GM11168 (cell line): Measurements from ENCODE around the gene PIK3AP1.
"Not testable (repeated sequence)": the region's sequence is repeated elsewhere in the genome, so short reads cannot be mapped to it uniquely, and the experiment has no call there.

Experiments
- in situ Hi-C: fragments of 300-500 bp; cut with MboI; formaldehyde crosslinking; loops from one replicate; pipeline ENCODE4 v1.12.0; 2022; ENCODE audit warnings: low sequenced_read_pairs; ENCODE audit not compliant: unreplicated experiment

The PIK3AP1 gene

GRCh38 chr10:96699613-96700012 lies 20.7 kb downstream of the PIK3AP1 start:
- in situ Hi-C loops = loop anchor here (5.0 to 10.0 kb wide), 2 partner anchors 45 to 107 kb away; no protein-coding TSS in a partner anchor

- in situ Hi-C loops = loop anchor here (5.0 kb wide), 1 partner anchor 106 kb away; no protein-coding TSS in a partner anchor
Observed at GRCh38 chr10:96698305-96698704, 22.0 kb downstream of the PIK3AP1 start.

GRCh38 chr10:96697438-96697837 lies 22.9 kb downstream of the PIK3AP1 start:
- in situ Hi-C loops = loop anchor here (5.0 kb wide), 1 partner anchor 105 kb away; no protein-coding TSS in a partner anchor

- in situ Hi-C loops = loop anchor here (5.0 kb wide), 1 partner anchor 105 kb away; no protein-coding TSS in a partner anchor
Observed at GRCh38 chr10:96696845-96697425, 23.4 kb downstream of the PIK3AP1 start.

GRCh38 chr10:96695975-96696634 lies 24.2 kb downstream of the PIK3AP1 start:
- in situ Hi-C loops = loop anchor here (5.0 kb wide), 1 partner anchor 104 kb away; no protein-coding TSS in a partner anchor

- in situ Hi-C loops = loop anchor here (5.0 kb wide), 1 partner anchor 103 kb away; no protein-coding TSS in a partner anchor
Observed at GRCh38 chr10:96695366-96695765, 24.9 kb downstream of the PIK3AP1 start.

GRCh38 chr10:96693431-96693830 lies 26.9 kb downstream of the PIK3AP1 start:
- in situ Hi-C loops = no loop called here

- in situ Hi-C loops = no loop called here
Observed at GRCh38 chr10:96692427-96692826, 27.9 kb downstream of the PIK3AP1 start.

- in situ Hi-C loops = no loop called here
Observed at GRCh38 chr10:96691761-96692160, 28.6 kb downstream of the PIK3AP1 start.

GRCh38 chr10:96690755-96691730 lies 29.3 kb downstream of the PIK3AP1 start:
- in situ Hi-C loops = no loop called here

- in situ Hi-C loops = no loop called here
Observed at GRCh38 chr10:96688789-96689188, 31.5 kb downstream of the PIK3AP1 start.

GRCh38 chr10:96687317-96688012 lies 32.8 kb downstream of the PIK3AP1 start:
- in situ Hi-C loops = no loop called here

GRCh38 chr10:96686514-96686913 lies 33.8 kb downstream of the PIK3AP1 start:
- in situ Hi-C loops = no loop called here

GRCh38 chr10:96685306-96685705 lies 35.0 kb downstream of the PIK3AP1 start:
- in situ Hi-C loops = no loop called here

GRCh38 chr10:96684826-96685225 lies 35.5 kb downstream of the PIK3AP1 start:
- in situ Hi-C loops = no loop called here

GRCh38 chr10:96683710-96684109 lies 36.6 kb downstream of the PIK3AP1 start:
- in situ Hi-C loops = no loop called here

- in situ Hi-C loops = no loop called here
Observed at GRCh38 chr10:96683065-96683464, 37.2 kb downstream of the PIK3AP1 start.

- in situ Hi-C loops = no loop called here
Observed at GRCh38 chr10:96681524-96681923, 38.8 kb downstream of the PIK3AP1 start.

- in situ Hi-C loops = not testable (repeated sequence)
Observed at GRCh38 chr10:96680463-96680862, 39.9 kb downstream of the PIK3AP1 start.

GRCh38 chr10:96678725-96679124 lies 41.6 kb downstream of the PIK3AP1 start:
- in situ Hi-C loops = no loop called here
